GM12864 (cell line): ENCODE data around the gene C4BPA.

Experiments
- DNase-seq: peaks from one replicate; pipeline ENCODE4 v3.0.0-alpha.2; 2011; ENCODE audit warnings: low read depth
- H3K4me3 ChIP-seq: 2 replicates; pipeline ENCODE4 v1.5.1; 2011; ENCODE audit warnings: mild to moderate bottlenecking, low read depth, low read length, control low read depth
- CTCF ChIP-seq: IDR thresholded peaks from 2 replicates; pipeline ENCODE4 v1.5.1; 2011; ENCODE audit warnings: low read depth, mild to moderate bottlenecking, moderate library complexity, low read length, control low read depth, inconsistent platforms; ENCODE audit errors: missing control alignments

The C4BPA gene

GRCh38 chr1:207060596-207060995 lies 43.4 kb upstream of the C4BPA start:
- H3K4me3 ChIP-seq = no peak overlapping the region
- TF ChIP-seq CTCF = no peak
- DNase-seq = no peak

- no peak for DNase-seq
- H3K4me3 ChIP-seq = no peak overlapping the region
- no peak for TF ChIP-seq CTCF
Measured at GRCh38 chr1:207062058-207062457, 42.0 kb upstream of the C4BPA start.

GRCh38 chr1:207063014-207063413 lies 41.0 kb upstream of the C4BPA start:
- no peak for TF ChIP-seq CTCF

GRCh38 chr1:207064561-207064960 lies 39.5 kb upstream of the C4BPA start:
- TF ChIP-seq CTCF = no peak
- no peak for DNase-seq
- no peak overlapping the region for H3K4me3 ChIP-seq

More at GRCh38 chr1:207063014-207063413, 41.0 kb upstream of the C4BPA start:
- no peak overlapping the region for H3K4me3 ChIP-seq
- DNase-seq = no peak

GRCh38 chr1:207067185-207067584 lies 36.8 kb upstream of the C4BPA start:
- DNase-seq = no peak
- H3K4me3 ChIP-seq = no peak overlapping the region
- TF ChIP-seq CTCF = no peak

- H3K4me3 ChIP-seq = no peak overlapping the region
- no peak for DNase-seq
- no peak for TF ChIP-seq CTCF
Measured at GRCh38 chr1:207067665-207068064, 36.4 kb upstream of the C4BPA start.

- no peak for TF ChIP-seq CTCF
- H3K4me3 ChIP-seq = no peak overlapping the region
- no peak for DNase-seq
Measured at GRCh38 chr1:207069061-207069460, 35.0 kb upstream of the C4BPA start.
